Cardiac muscle cell (in vitro differentiated cells and primary cell): Measurements from ENCODE around the gene ABAT. TPM values are rescaled to one million over a fixed set of nuclear protein-coding genes. Genes with fewer than 3 reads are reported as not detected.
A peak's percentile ranks its signal among the peaks of the same experiment; 100 is the strongest.

Experiments used
- DNase-seq, 2 donors: peaks; one replicate each; pipeline versions ENCODE4 v3.0.0 to v3.0.0-alpha.2; 2010 to 2017; ENCODE audit warnings: low read depth in 1 of 2, low spot score in 1 of 2
- H3K27ac ChIP-seq: fragments of 200-600 bp; sonication (generic); 2 replicates; pipeline ENCODE4 v1.5.1; 2016
- H3K27me3 ChIP-seq: fragments of 200-600 bp; sonication (generic); 2 replicates; pipeline ENCODE4 v1.6.0; 2016; ENCODE audit warnings: control low read depth
- H3K36me3 ChIP-seq: fragments of 200-600 bp; sonication (generic); 2 replicates; pipeline ENCODE4 v1.5.1; 2016; ENCODE audit warnings: control low read depth
- H3K4me1 ChIP-seq: fragments of 200-600 bp; sonication (generic); 2 replicates; pipeline ENCODE4 v1.8.1; 2017; ENCODE audit warnings: low read depth, mild to moderate bottlenecking, mixed run types
- H3K4me3 ChIP-seq: fragments of 200-600 bp; sonication (generic); 2 replicates; pipeline ENCODE4 v1.5.1; 2016; ENCODE audit warnings: mild to moderate bottlenecking
- H3K9me3 ChIP-seq: fragments of 200-600 bp; sonication (generic); 2 replicates; pipeline ENCODE4 v1.5.1; 2017; ENCODE audit warnings: low read depth, mild to moderate bottlenecking, control low read depth
- polyA plus RNA-seq: library from polyadenylated mRNA; unstranded; fragments of >200 nt; fragmentation: Nextera tagmentation; extraction: Ambion mirVana; gene quantifications from 2 replicates; pipeline ENCODE4 v1.2.1, GENCODE V29; 2016
- total RNA-seq: library from RNA; depleted of rRNA; stranded (reverse); fragments of >200 nt; gene quantifications from 2 replicates; pipeline ENCODE4 v1.2.3, GENCODE V29; 2016
- TF ChIP-seq, protein P1 (sequence below): IDR thresholded peaks from 2 replicates; pipeline ENCODE4 v1.5.1; 2012; ENCODE audit warnings: low read depth, mild to moderate bottlenecking, low read length

Gene ABAT
- total and polyA plus RNA-seq, 2 experiments from 2014 or later = 54.4 to 71.4 TPM

DNA sequence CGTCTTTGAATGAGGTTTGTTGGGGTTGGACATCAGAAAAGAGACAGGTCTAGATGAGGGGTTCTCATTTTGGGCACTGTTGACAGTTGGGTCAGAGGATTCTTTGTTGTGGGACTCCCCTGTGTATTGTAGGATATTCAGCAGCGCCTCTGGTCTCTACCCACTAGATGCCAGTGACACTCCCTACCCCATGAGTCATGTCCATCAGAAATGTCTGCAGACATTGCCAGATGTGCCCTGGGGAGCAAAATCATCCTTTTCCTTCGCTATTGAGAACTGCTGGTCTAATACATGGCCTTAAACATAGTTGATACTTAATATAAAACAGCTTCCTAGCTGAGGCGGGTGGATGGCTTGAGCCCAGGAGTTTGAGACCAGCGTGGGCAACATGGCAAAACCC is 3.1 kb downstream of the ABAT start:
- Histone ChIP-seq H3K4me1 (no peaks in the 10 kb centered on the region), H3K4me3 (no peak overlapping the region), H3K27me3 (peaks cover 15% of the 10 kb centered on the region), H3K27ac (no peak overlapping the region), H3K36me3 (no peaks in the 10 kb centered on the region), H3K9me3 (no peaks in the 10 kb centered on the region)
- DNase-seq = no peak
- TF ChIP-seq, protein P1, sequence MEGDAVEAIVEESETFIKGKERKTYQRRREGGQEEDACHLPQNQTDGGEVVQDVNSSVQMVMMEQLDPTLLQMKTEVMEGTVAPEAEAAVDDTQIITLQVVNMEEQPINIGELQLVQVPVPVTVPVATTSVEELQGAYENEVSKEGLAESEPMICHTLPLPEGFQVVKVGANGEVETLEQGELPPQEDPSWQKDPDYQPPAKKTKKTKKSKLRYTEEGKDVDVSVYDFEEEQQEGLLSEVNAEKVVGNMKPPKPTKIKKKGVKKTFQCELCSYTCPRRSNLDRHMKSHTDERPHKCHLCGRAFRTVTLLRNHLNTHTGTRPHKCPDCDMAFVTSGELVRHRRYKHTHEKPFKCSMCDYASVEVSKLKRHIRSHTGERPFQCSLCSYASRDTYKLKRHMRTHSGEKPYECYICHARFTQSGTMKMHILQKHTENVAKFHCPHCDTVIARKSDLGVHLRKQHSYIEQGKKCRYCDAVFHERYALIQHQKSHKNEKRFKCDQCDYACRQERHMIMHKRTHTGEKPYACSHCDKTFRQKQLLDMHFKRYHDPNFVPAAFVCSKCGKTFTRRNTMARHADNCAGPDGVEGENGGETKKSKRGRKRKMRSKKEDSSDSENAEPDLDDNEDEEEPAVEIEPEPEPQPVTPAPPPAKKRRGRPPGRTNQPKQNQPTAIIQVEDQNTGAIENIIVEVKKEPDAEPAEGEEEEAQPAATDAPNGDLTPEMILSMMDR = no peak

DNA sequence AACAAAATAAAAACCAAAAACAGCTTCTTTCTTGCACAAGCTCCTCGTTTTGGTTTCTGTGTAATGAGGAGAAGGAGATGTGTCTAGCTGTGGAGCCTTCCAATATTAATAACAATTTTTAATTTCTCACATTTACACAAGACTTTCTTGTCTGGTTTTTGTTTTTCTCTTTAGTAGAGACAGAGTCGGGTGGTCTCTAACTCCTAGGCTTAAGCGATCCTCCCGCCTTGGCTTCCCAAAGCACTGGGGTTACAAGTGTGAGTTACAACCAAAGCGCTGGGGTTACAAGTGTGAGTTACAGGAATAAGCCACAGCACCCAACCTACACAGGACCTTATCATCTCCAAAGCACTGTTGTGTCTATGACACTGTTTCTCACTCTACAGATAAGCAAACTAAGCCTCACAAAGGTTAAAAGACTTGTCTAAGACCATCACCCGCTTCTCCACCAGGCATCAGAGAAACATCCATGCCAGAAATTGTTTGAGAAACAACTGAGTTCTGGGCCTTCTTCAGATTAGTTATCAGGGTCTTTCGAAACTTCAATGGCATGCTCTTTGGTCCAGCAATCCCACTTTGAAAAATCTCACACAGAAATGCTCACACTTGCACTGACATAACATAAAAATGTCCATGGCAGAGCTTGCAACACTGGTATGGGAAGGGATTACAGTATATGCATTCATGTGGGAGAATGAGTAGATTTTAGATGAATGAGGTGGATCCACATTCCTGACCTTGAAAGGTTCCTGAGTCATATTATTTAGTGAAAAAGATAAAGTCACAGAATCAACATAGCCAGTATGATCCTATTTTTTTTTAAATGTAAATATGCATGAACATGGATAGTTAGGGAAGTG is 3.9 kb downstream of the ABAT start:
- Histone ChIP-seq H3K9me3 (no peaks in the 10 kb centered on the region), H3K4me3 (no peak overlapping the region), H3K36me3 (no peaks in the 10 kb centered on the region), H3K27ac (no peak overlapping the region), H3K4me1 (no peaks in the 10 kb centered on the region), H3K27me3 (peaks cover 8% of the 10 kb centered on the region)
- TF ChIP-seq, protein P1 = no peak
- peak in 1 of 2 donors; percentile 69 for DNase-seq

DNA sequence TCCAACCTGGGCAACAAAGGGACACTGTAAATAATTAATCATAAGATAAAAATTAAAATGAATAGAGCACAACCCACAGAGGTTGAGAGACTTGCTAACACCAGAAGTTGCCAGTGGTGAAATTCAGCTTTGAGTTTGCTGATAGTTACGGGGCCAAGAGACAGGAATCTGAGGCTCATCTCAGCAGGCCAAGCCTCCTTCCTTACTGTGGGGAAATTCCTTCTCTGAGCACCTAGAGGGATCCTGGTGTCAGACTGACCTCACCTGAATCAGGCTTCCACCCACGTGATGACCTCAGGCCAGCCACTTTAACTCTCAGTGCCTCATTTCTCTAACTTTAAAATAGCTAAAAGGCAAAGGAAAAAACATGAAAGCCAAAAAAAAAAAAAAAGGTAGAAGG is 4.7 kb downstream of the ABAT start:
- Histone ChIP-seq H3K4me3 (no peak overlapping the region), H3K9me3 (no peaks in the 10 kb centered on the region), H3K4me1 (no peaks in the 10 kb centered on the region), H3K27ac (no peak overlapping the region), H3K27me3 (peaks cover 8% of the 10 kb centered on the region), H3K36me3 (no peaks in the 10 kb centered on the region)
- TF ChIP-seq, protein P1 = no peak
- DNase-seq = no peak

DNA sequence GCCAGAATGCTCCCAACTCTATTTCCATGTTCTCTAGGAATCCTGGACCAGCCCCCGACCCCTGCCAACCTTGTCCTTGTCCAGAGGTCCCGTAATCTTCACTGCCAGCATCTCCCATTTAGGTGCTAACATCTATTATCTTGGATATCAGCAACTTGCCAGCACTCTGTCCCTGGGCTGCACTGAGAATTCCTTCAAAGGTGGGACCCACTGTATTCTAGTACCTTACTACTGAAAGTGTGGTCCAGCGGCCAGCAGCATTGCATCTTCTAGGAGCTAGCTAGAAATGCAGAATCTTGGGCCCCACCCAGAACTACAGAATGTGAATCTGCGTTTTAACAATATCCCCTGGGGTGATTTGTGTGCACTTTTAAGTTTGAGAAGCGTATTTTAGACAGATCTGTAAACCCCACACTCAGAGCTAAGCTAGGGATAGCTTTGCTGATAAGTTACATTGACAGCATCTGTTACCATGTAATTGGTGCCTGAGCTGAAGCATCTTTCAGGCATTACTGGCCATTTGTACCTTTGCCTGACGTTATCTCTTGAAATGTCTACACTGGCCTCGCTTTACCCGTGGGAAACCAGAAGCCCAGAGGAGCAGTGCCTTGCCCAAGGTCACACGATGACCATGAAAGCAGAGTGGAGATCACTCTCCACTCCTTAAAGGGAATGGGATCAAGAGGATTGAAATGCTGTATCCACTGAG is 8.3 kb downstream of the ABAT start:
- TF ChIP-seq, protein P1 = no peak
- no peak for DNase-seq
- Histone ChIP-seq H3K36me3 (no peaks in the 10 kb centered on the region), H3K4me1 (peaks cover 9% of the 10 kb centered on the region), H3K27me3 (no peaks in the 10 kb centered on the region), H3K4me3 (no peak overlapping the region), H3K27ac (no peak overlapping the region), H3K9me3 (no peaks in the 10 kb centered on the region)

DNA sequence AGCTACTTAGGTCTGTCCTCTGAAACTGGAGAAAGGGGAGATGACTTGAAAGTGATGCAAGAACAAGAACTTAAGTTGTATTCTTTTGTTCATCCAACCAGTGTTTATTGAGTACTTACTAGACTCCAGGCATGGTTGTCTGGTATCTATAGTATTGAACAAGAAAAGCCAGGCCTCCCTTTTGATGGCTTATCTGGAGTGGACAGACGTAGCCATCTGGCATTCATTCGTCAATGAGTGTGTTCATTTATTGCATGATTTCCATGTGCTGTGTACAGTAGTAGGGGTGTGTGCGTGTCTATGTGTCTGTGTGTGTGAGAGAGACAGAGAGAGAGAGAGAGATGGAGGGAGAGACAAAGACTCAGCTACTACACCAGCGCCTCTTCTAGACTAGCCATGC is 9.2 kb downstream of the ABAT start:
- peaks cover 9% of the 10 kb centered on the region for H3K4me1 ChIP-seq
- TF ChIP-seq, protein P1 = no peak
- H3K27ac ChIP-seq = no peak overlapping the region
- DNase-seq = no peak
- no peaks in the 10 kb centered on the region for H3K27me3 ChIP-seq
- no peaks in the 10 kb centered on the region for H3K36me3 ChIP-seq
- H3K4me3 ChIP-seq = no peak overlapping the region
- H3K9me3 ChIP-seq = no peaks in the 10 kb centered on the region
